CD4-positive, alpha-beta T cell treated with Interferon alpha-2 for 1 hour (primary cell): ENCODE results near the gene TTC13.
A peak's percentile ranks its signal among the peaks of the same experiment; 100 is the strongest.
"Not testable (repeated sequence)": the region's sequence is repeated elsewhere in the genome, so short reads cannot be mapped to it uniquely, and the experiment has no call there.

Experiments
- DNase-seq, 2 donors: peaks; one replicate each; pipeline ENCODE4 v3.0.0-alpha.2; 2020 to 2022

The TTC13 gene

GRCh38 chr1:230987448-230987847 lies 8.8 kb upstream of the TTC13 start:
- DNase-seq: no peak

DNA sequence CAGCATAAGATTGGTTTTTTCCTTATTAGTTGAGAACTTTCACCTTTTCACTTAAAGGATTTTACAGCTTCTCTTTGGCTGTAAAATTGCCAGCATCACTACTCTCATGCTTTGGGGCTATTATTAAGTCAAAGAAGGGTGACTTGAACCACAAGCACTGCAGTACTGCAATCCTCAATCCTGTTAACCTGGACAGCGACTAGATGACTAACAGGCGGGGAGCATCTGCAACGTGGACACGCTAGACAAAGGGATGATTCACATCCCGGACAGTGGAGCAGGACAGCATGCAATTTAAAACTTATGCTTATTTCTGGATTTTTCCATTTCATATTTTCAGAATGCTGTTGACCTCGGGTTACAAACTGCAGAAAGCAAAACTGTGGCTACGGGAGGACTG lies 8.3 kb upstream of the TTC13 start:
- DNase-seq: no peak

GRCh38 chr1:230985711-230986110 lies 7.0 kb upstream of the TTC13 start:
- DNase-seq: no peak

DNA sequence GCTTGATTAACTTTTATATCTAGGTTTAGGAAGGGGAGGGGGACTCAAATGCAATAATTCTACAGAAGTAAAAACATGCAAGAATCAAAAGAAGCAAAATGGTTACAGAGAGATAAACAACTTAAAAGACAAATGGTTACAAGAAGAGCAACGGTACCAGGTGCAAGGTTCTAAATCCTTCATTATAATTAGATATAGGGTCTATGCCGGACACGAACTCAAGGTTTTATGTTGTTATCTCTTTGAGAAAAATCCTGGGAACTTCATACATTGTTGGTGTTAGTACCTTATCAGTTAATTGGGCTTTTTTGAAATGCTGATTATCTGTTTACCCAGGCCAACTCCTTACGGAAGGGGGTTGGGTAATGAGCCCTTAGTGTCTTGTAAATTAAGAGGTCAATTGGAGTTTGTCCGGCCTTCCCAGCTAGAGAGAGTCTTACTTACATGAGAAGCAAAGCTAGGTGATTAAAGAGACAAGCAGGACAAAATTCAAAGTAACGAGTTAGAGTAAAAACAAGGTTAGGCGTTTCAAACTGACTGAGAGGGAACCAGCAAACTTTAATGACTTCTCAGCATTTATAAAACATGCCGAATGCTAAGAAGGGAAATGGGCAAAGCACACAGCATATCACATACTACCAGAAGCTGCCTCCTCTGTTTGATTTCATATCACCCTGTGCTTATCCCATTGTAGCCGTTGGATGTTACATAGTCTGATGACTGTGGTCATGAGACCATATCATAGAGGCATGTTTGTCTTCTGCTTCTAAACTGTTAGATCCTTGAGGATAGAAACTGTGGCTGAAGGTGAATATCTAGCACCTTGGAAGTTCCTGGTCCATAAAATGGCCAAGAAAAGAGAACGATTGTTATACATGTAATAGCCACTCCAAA lies 6.2 kb upstream of the TTC13 start:
- not testable (repeated sequence) for DNase-seq

GRCh38 chr1:230983811-230984210 lies 5.2 kb upstream of the TTC13 start:
- DNase-seq: no peak

- no peak for DNase-seq
These were observed 4.0 kb upstream of the TTC13 start for GRCh38 chr1:230982696-230983095.

DNA sequence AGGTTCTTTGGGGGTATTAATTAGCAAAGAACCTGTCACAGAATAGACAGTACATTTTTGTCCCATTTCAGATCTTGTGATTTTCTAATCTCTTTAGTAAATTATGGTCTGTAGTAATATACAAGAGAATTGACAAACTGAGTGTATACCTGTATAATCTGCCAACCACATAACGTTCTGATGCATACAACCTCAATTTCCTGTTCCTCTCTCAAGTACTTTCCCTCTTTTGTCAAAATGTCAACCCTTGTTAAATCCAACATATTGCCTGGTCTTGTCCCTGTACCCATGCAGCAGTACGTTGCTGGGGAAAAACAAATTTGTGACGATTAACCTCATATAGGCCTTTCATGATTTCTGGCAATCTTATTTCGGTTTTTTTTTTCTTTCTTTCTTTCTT lies 1.3 kb upstream of the TTC13 start:
- DNase-seq: peak in 1 of 2 donors; percentile 27

GRCh38 chr1:230979389-230979716 lies 692 bp upstream of the TTC13 start:
- DNase-seq: no peak

GRCh38 chr1:230977761-230978490 lies 735 bp downstream of the TTC13 start:
- peak; percentile 2 to 30 for DNase-seq

- DNase-seq: peak; percentile 39 to 75
These were observed 1.6 kb downstream of the TTC13 start for GRCh38 chr1:230976825-230977747.

DNA sequence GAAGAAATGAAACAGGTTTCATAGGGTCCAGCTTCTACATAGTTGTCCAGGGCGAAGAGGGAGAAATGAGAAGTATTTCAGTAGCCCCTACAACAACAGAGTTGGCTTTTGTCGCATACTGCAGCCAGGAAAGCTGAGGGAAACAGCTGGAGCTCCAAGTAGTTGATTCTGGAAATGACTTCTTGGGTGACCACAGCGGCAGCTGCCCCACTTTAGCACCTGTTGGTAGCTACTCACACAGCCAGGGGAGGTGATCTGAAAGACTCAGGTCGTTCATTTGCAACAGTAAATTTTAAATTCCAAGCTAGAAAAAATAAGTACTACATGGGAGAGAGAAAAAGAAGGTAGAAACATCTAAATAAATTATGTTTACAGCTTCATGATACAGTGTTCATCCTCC lies 2.3 kb downstream of the TTC13 start:
- no peak for DNase-seq

GRCh38 chr1:230975636-230976035 lies 3.0 kb downstream of the TTC13 start:
- no peak for DNase-seq

DNA sequence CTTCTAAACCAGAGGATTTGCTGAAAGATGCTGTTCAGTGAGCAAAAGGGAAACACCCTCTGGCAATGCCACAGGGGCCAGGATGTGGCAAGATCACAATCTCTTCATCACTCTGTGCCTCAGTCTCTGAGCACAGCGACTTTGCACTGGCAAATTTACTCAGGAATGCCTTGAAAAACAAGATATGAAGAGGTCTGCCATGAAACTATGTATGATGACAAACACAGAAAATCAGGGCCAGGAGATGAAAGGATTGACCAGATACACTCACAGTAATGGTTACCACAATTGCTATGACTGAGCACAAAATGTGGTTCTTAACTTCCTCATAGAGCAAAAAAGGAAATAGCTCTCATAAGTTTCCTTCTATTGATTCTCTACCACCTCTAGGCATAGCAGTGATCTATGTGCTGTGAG lies 5.8 kb downstream of the TTC13 start:
- peak; percentile 36 to 75 for DNase-seq

DNA sequence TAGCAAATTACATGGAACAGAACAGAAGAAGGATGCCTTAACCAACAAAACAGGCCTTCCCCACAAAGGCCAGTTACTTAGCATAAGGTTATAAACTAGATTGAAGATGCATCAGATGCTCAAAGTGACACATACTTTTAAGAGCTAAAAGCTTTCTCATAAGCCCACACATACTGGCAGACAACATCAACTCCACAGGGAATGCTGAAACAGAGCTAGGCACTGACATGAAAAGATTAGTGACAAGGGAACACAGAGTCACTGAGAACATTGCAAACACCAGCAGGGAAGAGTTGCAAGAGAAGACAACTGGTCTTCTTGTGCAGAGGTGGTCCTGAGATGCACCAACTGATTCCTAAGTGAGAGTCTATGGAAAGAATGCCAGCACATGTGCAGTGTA lies 6.9 kb downstream of the TTC13 start:
- no peak for DNase-seq

DNA sequence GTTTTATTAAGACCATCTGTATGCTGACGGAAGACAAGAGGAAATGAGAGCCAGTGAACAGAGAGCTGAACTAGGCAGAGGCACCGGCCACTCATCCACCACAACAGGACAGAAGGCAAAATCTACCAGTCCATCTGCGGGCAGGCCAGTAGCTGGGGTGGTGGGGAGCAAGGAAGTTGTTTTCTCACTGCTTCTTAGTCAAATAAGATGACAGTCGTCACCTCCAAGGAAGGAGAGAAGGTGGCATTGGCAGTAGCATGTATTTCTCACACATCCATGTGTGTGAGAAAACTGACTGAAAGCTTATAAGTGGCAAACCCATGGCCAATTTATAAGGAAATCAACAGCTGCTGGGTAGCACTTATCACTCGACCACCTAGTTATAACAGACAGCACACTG lies 8.2 kb downstream of the TTC13 start:
- no peak for DNase-seq

DNA sequence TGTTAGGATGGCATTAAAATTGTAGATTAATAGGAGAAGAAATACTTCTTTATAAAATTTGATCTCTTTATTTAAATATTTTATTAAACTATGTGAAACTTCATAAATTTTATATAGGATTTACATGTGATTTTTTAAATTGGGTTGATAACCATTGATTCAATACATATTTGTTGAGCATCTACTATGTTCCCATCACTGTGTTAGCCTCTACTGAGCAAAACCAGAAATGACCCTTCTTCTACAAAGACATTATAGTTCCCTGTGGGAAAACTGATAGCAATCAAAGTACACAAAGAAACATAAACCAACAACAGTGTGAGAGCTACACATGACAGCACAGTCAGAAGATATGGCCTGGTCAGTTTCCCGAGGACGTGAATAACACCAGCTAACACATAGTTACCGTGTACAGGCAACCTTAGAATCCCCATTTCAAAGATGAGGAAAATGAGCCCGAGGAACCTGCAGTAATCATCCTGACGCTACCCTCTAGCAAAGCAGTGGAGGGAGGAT lies 12.2 kb downstream of the TTC13 start:
- no peak for DNase-seq

GRCh38 chr1:230965535-230965934 lies 13.1 kb downstream of the TTC13 start:
- DNase-seq: no peak

- no peak for DNase-seq
These were observed 13.8 kb downstream of the TTC13 start for GRCh38 chr1:230964896-230965295.

GRCh38 chr1:230958370-230958769 lies 20.3 kb downstream of the TTC13 start:
- DNase-seq: no peak

- DNase-seq: no peak
These were observed 21.1 kb downstream of the TTC13 start for GRCh38 chr1:230957580-230957989.

DNA sequence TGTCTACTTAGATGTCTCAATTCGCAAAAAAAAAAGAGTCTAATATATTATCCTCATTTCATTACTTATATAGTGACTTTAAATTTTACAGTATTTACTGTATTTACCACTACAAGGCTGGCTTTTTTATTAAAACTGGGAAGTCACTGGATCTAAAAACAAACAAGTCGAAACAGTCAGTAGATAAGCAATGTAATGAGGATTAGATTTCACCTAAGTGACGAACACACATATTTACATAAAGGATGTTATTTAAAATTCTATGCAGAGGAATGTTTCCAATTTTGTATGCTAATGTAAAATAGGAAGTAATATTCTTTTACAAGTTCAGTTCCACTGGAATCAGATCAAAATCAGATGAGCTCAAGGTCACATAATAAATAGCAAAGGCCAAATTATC lies 28.3 kb downstream of the TTC13 start:
- no peak for DNase-seq

DNA sequence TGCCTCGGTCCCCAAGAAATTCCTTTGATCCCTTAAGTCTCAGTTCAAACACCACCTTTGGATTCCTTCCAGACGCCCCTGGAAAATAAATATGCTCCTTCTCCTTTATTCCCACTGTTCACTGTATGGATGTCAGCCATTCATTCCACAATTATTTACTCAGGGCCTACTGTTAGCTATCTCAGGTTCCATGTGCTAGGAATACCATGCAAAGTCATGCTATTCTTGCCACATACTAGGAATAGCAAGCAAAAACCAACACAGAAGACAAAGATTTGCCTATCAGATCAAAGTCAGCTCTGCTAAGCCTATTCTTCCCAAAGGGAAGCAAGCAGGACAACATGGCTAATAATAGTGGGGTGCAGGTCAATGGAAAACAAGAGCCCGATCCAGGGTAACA lies 29.8 kb downstream of the TTC13 start:
- DNase-seq: no peak

DNA sequence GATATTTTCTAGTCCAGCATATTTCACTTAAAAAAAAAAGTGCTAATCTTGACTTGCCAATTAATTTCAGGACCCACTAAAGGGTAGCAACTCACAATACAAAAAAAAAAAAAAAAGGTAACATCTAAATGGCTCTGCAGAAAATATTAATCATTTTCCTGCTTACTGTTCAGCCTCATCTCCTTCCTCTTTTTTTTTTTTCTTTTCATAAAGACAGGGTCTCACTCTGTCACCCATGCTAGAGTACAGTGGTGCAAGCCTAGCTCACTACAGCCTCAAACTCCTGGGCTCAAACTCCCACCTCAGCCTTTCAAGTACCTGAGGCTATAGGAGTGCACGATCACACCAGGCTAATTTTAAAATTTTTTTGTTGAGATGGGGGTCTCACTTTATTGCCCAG lies 30.4 kb downstream of the TTC13 start:
- no peak for DNase-seq
